ENCODE measurements around the gene CPS1. TPM values are rescaled to one million over a fixed set of nuclear protein-coding genes. Genes with fewer than 3 reads are reported as not detected.

Gene CPS1
- total RNA-seq, 1 experiment from 2014 or later, result 14.2 TPM

DNA sequence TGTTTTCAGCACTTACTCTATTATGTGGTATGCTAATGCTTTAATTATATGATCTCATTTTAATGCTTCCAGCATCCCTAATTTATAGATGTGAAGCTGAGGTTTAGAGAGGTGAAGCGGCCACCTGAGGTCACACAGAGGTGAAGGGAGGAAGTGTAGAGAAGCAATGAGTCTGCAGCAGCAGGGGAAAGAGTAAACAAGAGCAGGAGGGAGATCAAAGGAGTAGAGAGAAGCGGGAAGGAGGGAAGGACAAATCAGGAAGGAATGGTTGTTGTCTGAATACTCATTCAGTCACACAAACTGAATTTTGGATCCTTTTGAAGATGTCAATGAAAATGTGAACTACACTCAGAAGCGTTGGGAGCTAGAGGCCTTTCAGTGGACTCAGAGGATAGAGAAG is 130.0 kb downstream of the CPS1 start:
- Mint-ChIP-seq H3K27ac (no peak overlapping the region), H3K27me3 (ENCODE audit: low read depth) (no peaks in the 10 kb centered on the region), H3K4me1 (peaks cover 5 to 6% of the 10 kb centered on the region in 2 experiments), H3K4me3 (no peak overlapping the region), H3K9me3 (no peaks in the 10 kb centered on the region), H3K36me3 (ENCODE audit: insufficient read depth in 1 of 3, low read depth in 3 of 3) (peaks cover 0 to 1% (median 0%) of the 10 kb centered on the region in 3 experiments; a peak in 1 of 7 replicates)
- Histone ChIP-seq H3K79me2 (ENCODE audit: insufficient read depth, low read length) (no peaks in the 10 kb centered on the region), H3K27me3 (ENCODE audit: insufficient read depth, low read length) (no peaks in the 10 kb centered on the region), H4K8ac (replicated peaks; ENCODE audit: insufficient read length, low read depth, low read length) (no peak overlapping the region), H4K91ac (ENCODE audit: insufficient read length, low read depth, low read length) (no peak overlapping the region), H3K4me1 (ENCODE audit: insufficient read depth, low read length) (no peaks in the 10 kb centered on the region), H3T11ph (ENCODE audit: low read length) (no peak overlapping the region), H2AFZ (ENCODE audit: low read length) (no peak overlapping the region), H4K20me1 (ENCODE audit: control insufficient read depth, insufficient read depth, insufficient read length) (no peaks in the 10 kb centered on the region), H2AK5ac (ENCODE audit: insufficient read length, low read length) (no peak overlapping the region), H4K5ac (ENCODE audit: insufficient read length, low read depth, low read length) (no peak overlapping the region), H3K9me3 (ENCODE audit: control insufficient read depth, low read depth, low read length) (no peaks in the 10 kb centered on the region), H3K56ac (ENCODE audit: insufficient read length, low read depth, low read length) (no peak overlapping the region), H2BK20ac (ENCODE audit: low read depth, low read length, poor library complexity, severe bottlenecking) (no peak overlapping the region), H3K27ac (ENCODE audit: insufficient read length, low read depth, low read length) (no peak overlapping the region), H2BK120ac (ENCODE audit: low read depth, low read length, poor library complexity, severe bottlenecking) (no peak overlapping the region), H3K4me2 (ENCODE audit: insufficient read depth, insufficient read length, low read length) (no peak overlapping the region), H2BK5ac (ENCODE audit: insufficient read length, low read length) (no peak overlapping the region), H3K4ac (ENCODE audit: low read depth, low read length) (no peak overlapping the region), H3K9ac (ENCODE audit: extremely low read depth, insufficient read length, low read length) (no peak overlapping the region), H3K23ac (ENCODE audit: insufficient read length, low read depth, low read length) (no peak overlapping the region), H2BK15ac (ENCODE audit: low read depth, low read length) (no peak overlapping the region), H3K79me1 (ENCODE audit: insufficient read depth, low read depth, low read length, poor library complexity, severe bottlenecking) (no peaks in the 10 kb centered on the region), H3K18ac (ENCODE audit: insufficient read length, low read depth, low read length) (no peak overlapping the region), H3K14ac (ENCODE audit: insufficient read depth, low read length) (no peak overlapping the region), H3K23me2 (ENCODE audit: insufficient read length, low read depth, low read length, poor library complexity, severe bottlenecking) (no peaks in the 10 kb centered on the region), H2BK12ac (ENCODE audit: insufficient read length, low read depth, low read length) (no peak overlapping the region)
- WGBS (ENCODE audit: extremely low coverage, insufficient read length, low lambda C conversion rate), result no CpG with 5 or more reads among the region's 3 CpGs
- TF ChIP-seq, protein P1, sequence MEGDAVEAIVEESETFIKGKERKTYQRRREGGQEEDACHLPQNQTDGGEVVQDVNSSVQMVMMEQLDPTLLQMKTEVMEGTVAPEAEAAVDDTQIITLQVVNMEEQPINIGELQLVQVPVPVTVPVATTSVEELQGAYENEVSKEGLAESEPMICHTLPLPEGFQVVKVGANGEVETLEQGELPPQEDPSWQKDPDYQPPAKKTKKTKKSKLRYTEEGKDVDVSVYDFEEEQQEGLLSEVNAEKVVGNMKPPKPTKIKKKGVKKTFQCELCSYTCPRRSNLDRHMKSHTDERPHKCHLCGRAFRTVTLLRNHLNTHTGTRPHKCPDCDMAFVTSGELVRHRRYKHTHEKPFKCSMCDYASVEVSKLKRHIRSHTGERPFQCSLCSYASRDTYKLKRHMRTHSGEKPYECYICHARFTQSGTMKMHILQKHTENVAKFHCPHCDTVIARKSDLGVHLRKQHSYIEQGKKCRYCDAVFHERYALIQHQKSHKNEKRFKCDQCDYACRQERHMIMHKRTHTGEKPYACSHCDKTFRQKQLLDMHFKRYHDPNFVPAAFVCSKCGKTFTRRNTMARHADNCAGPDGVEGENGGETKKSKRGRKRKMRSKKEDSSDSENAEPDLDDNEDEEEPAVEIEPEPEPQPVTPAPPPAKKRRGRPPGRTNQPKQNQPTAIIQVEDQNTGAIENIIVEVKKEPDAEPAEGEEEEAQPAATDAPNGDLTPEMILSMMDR (conservative IDR thresholded peaks at IDR 0.05), result no peak
- DNase-seq, result no peak

Data from H9 (cell line).